ENCODE data around the gene MATCAP1. TPM values are rescaled to one million over a fixed set of nuclear protein-coding genes. Genes with fewer than 3 reads are reported as not detected.

MATCAP1 gene
- total and polyA plus RNA-seq, 2 of the 13 experiments (the other 11 are each of a cell fraction or from before 2014, with no cell fraction given) = 11.2 to 24.5 TPM

GRCh38 chr16:67155295-67156142, 28.2 kb downstream of the MATCAP1 start (continued):
- TF ChIP-seq ARID4A (CRISPR knock-in tag; IDR thresholded peaks at IDR 0.05; ENCODE audit: borderline replicate concordance) = peak; percentile 67; the same call in 1 of the 2 replicates
- TF ChIP-seq RAD21 (CRISPR knock-in tag; IDR thresholded peaks at IDR 0.05) = peak; percentile 100
- peak; percentile 69; the same call in 1 of the 2 replicates for TF ChIP-seq ZGPAT (CRISPR knock-in tag; IDR thresholded peaks at IDR 0.05)
- peak; percentile 44; the same call in 1 of the 2 replicates for TF ChIP-seq KLF13 (CRISPR knock-in tag; IDR thresholded peaks at IDR 0.05)
- TF ChIP-seq HMGXB3 (CRISPR knock-in tag; IDR thresholded peaks at IDR 0.05; ENCODE audit: borderline replicate concordance) = no peak
- TF ChIP-seq ZNF512B (CRISPR knock-in tag; IDR thresholded peaks at IDR 0.05; ENCODE audit: borderline replicate concordance) = no peak
- TF ChIP-seq RARG (CRISPR knock-in tag; IDR thresholded peaks at IDR 0.05; ENCODE audit: low read depth) = no peak
- no peak for TF ChIP-seq CERS6 (CRISPR knock-in tag; IDR thresholded peaks at IDR 0.05)
- 0 out of 2 replicates have a peak, but pooled peaks have one; percentile 46 for TF ChIP-seq ZNF557 (CRISPR knock-in tag; IDR thresholded peaks at IDR 0.05)
- no peak for TF ChIP-seq CHD4 (IDR thresholded peaks at IDR 0.05; ENCODE audit: borderline replicate concordance, low read length)
- 0 out of 2 replicates have a peak, but pooled peaks have one; percentile 28 for TF ChIP-seq GLI4 (CRISPR knock-in tag; IDR thresholded peaks at IDR 0.05; ENCODE audit: borderline replicate concordance)
- peak; percentile 97 for TF ChIP-seq DNMT1 (CRISPR knock-in tag; IDR thresholded peaks at IDR 0.05)

Data from HepG2 (cell line).